Measurements from ENCODE around the gene POLR2E. TPM values are rescaled to one million over a fixed set of nuclear protein-coding genes. Genes with fewer than 3 reads are reported as not detected.

Gene POLR2E
- total and polyA plus RNA-seq, 8 donors, result 40.0 to 69.4 (median 61.3) TPM

GRCh38 chr19:1054102-1055027 lies 40.8 kb downstream of the POLR2E start:
- TF ChIP-seq CTCF (IDR thresholded peaks at IDR 0.05), result no peak
- WGBS, 2 donors, result 95 to 96% methylated on average over 24 to 28 of the region's 28 CpGs
- Histone ChIP-seq H3K9me3 (no peaks in the 10 kb centered on the region), H3K36me3 (no peaks in the 10 kb centered on the region), H3K4me3 (no peak overlapping the region), H3K27me3 (no peaks in the 10 kb centered on the region), H3K27ac (no peak overlapping the region), H3K4me1 (no peaks in the 10 kb centered on the region)
- no peak for ATAC-seq
- no peak for FAIRE-seq
- intact Hi-C loops (cut with DNase I), result no loop called here
- no peak for DNase-seq

DNA sequence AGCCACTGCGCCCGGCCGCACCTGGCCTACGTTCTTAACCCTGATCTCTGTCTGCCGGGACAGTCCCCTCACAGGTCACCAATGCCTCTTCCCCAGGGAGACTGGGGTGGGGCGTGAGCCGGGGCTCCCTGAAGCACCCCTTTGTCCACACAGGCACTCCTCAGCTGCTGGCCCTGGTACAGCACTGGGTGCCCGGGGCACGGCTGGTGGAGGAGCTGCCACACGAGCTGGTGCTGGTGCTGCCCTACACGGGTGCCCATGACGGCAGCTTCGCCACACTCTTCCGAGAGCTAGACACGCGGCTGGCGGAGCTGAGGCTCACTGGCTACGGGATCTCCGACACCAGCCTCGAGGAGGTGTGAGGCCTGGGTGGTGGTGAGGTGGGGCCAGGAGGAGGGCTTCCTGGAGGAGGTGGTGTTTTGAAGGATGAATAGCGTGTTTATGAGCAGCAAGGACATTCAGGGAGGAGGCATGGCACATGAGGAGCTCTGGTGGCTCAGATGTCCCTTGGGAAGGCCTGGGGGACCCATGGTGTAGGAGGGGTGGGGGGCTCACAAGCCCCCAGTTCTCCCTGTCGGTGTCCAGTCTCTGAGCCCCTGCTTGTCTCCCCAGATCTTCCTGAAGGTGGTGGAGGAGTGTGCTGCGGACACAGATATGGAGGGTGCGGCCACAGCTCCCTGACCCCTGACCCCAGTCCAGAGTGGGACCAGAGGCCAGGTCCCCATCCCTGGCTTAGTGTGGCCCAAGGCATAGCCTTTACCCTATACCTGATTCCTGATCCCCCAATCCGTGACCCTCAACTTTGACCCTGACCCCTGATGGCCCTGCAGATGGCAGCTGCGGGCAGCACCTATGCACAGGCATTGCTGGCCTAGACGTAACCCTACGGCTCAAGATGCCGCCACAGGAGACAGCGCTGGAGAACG lies 41.7 kb downstream of the POLR2E start:
- no peak for TF ChIP-seq CTCF (IDR thresholded peaks at IDR 0.05)
- H3K9me3 ChIP-seq, result no peaks in the 10 kb centered on the region
- H3K27ac ChIP-seq, result no peak overlapping the region
- intact Hi-C loops (cut with DNase I), result no loop called here
- no peaks in the 10 kb centered on the region for H3K4me1 ChIP-seq
- no peaks in the 10 kb centered on the region for H3K27me3 ChIP-seq
- 94% methylated on average over 31 of the region's 31 CpGs for WGBS, 2 donors
- H3K36me3 ChIP-seq, result no peaks in the 10 kb centered on the region
- peak in 1 of 6 donors; percentile 71 for DNase-seq
- FAIRE-seq, result no peak
- no peak for ATAC-seq
- H3K4me3 ChIP-seq, result no peak overlapping the region

GRCh38 chr19:1052349-1052975 lies 42.7 kb downstream of the POLR2E start:
- ATAC-seq (no peak), DNase-seq (no peak), FAIRE-seq (no peak)
- TF ChIP-seq CTCF (IDR thresholded peaks at IDR 0.05), result no peak
- no peak overlapping the region for H3K27ac ChIP-seq
- intact Hi-C loops (cut with DNase I), result no loop called here
- H3K4me3 ChIP-seq, result no peak overlapping the region
- WGBS, 2 donors, result 96 to 97% methylated on average over 3 to 5 of the region's 5 CpGs
- no peaks in the 10 kb centered on the region for H3K27me3 ChIP-seq
- H3K9me3 ChIP-seq, result no peaks in the 10 kb centered on the region
- H3K4me1 ChIP-seq, result no peaks in the 10 kb centered on the region
- no peaks in the 10 kb centered on the region for H3K36me3 ChIP-seq

DNA sequence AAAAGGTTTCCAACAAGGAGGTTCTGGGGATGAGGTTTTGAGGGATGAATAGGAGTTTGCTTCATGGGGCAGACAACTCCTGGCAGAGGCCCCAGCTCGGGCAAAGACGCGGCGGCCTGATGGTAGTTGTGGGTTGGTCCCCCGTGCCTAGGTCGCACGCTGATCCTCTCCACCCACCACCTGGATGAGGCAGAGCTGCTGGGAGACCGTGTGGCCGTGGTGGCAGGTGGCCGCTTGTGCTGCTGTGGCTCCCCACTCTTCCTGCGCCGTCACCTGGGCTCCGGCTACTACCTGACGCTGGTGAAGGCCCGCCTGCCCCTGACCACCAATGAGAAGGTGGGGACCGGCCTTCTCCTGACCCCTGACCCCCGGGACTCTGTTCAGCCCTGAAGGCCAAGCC lies 43.4 kb downstream of the POLR2E start:
- WGBS, 2 donors, result 93% methylated on average over 17 of the region's 17 CpGs
- no peaks in the 10 kb centered on the region for H3K36me3 ChIP-seq
- FAIRE-seq, result no peak
- ATAC-seq, result no peak
- TF ChIP-seq CTCF (IDR thresholded peaks at IDR 0.05), result no peak
- no peaks in the 10 kb centered on the region for H3K27me3 ChIP-seq
- no peaks in the 10 kb centered on the region for H3K9me3 ChIP-seq
- intact Hi-C loops (cut with DNase I), result no loop called here
- DNase-seq, result no peak
- H3K4me3 ChIP-seq, result no peak overlapping the region
- H3K27ac ChIP-seq, result no peak overlapping the region
- H3K4me1 ChIP-seq, result no peaks in the 10 kb centered on the region
